Measurements from ENCODE around the gene SPAST. TPM values are rescaled to one million over a fixed set of nuclear protein-coding genes. Genes with fewer than 3 reads are reported as not detected.
"Not testable (repeated sequence)": the region's sequence is repeated elsewhere in the genome, so short reads cannot be mapped to it uniquely, and the experiment has no call there.

SPAST gene
- total and polyA plus RNA-seq, 2 experiments from 2014 or later = 5.5 to 17.1 TPM

- Histone ChIP-seq H3K4me3 (no peak overlapping the region), H3F3A (ENCODE audit: insufficient read depth) (no peaks in the 10 kb centered on the region), H2AFZ (no peak overlapping the region), H3K4me1 (ENCODE audit: insufficient read depth) (no peaks in the 10 kb centered on the region), H3K4me2 (ENCODE audit: unreplicated experiment) (no peak overlapping the region), H3K9me3 (ENCODE audit: low read depth) (no peaks in the 10 kb centered on the region), H3K9me2 (ENCODE audit: insufficient read depth) (no peaks in the 10 kb centered on the region), H3K27ac (no peak overlapping the region), H4K20me1 (ENCODE audit: insufficient read depth) (no peaks in the 10 kb centered on the region), H3K9ac (no peak overlapping the region), H3K27me3 (replicated peaks; ENCODE audit: insufficient read depth) (no peaks in the 10 kb centered on the region), H3K36me3 (ENCODE audit: low read depth) (peaks cover 32% of the 10 kb centered on the region), H3K79me2 (ENCODE audit: insufficient read depth) (no peaks in the 10 kb centered on the region)
- TF ChIP-seq EZH2 (IDR thresholded peaks at IDR 0.05; ENCODE audit: insufficient read depth, poor library complexity, severe bottlenecking) (no peak), EZH2phosphoT487 (IDR thresholded peaks at IDR 0.05; ENCODE audit: insufficient read depth, low read depth) (no peak)
- 90 to 93% methylated on average over 1 of the region's 1 CpG for WGBS, 2 experiments (ENCODE audit: low coverage in 1 of 2, low lambda C conversion rate in 2 of 2, missing lambda C conversion rate in 2 of 2)
- DNase-seq = no peak
- in situ Hi-C loops (cut with MboI) = no loop called here
These were observed 137.5 kb downstream of the SPAST start for GRCh38 chr2:32200814-32201213.

DNA sequence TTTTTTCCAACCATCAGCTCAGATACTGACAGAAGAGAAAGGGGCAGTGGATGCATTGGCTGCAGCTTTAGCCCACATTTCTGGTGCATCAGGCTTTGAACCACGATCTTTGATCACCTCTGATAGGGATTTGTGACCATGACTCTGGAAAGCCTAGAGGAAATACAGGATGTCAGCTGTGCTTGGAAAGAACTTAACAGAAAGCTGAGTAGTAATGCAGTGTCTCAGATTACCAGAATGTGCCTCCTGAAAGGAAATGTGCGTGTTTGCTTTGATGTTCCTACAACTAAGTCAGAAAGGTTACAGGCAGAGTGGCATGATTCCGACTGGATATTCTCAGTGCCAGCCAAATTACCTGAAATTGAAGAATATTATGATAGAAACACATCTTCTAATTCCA lies 140.1 kb downstream of the SPAST start:
- H3K27ac ChIP-seq; DNase-seq; H3K4me1 ChIP-seq (ENCODE audit: insufficient read depth); H3K9me3 ChIP-seq (ENCODE audit: low read depth); H3F3A ChIP-seq (ENCODE audit: insufficient read depth); H3K9me2 ChIP-seq (ENCODE audit: insufficient read depth); H3K9ac ChIP-seq; in situ Hi-C loops (cut with MboI); H4K20me1 ChIP-seq (ENCODE audit: insufficient read depth); H3K27me3 ChIP-seq (replicated peaks; ENCODE audit: insufficient read depth); H2AFZ ChIP-seq; H3K79me2 ChIP-seq (ENCODE audit: insufficient read depth); H3K4me3 ChIP-seq; H3K4me2 ChIP-seq (ENCODE audit: unreplicated experiment): not testable (repeated sequence)
- peaks cover 18% of the 10 kb centered on the region for H3K36me3 ChIP-seq (ENCODE audit: low read depth)
- 95 to 98% methylated on average over 3 of the region's 3 CpGs for WGBS, 2 experiments (ENCODE audit: low coverage in 1 of 2, low lambda C conversion rate in 2 of 2, missing lambda C conversion rate in 2 of 2)

Other genes with a start within 250 kb of the SPAST start
- 29.8 and 46.3 TPM in 2 replicates for gene MEMO1, start 52.5 kb upstream of the SPAST start, total RNA-seq (2014; rRNA removed; shearing (Covaris generic))
- gene MEMO1, start 52.5 kb upstream of the SPAST start, polyA plus RNA-seq (2016; fragmentation: Nextera tagmentation; extraction: Ambion mirVana) = 36.2 and 43.7 TPM in 2 replicates
- 57.8 and 65.6 TPM in 2 replicates for gene DPY30, start 23.8 kb upstream of the SPAST start, total RNA-seq (2014; rRNA removed; shearing (Covaris generic))
- 147 and 159 TPM in 2 replicates for gene DPY30, start 23.8 kb upstream of the SPAST start, polyA plus RNA-seq (2016; fragmentation: Nextera tagmentation; extraction: Ambion mirVana)
- 32.8 and 33.0 TPM in 2 replicates for gene SLC30A6, start 102.3 kb downstream of the SPAST start, total RNA-seq (2014; rRNA removed; shearing (Covaris generic))
- gene SLC30A6, start 102.3 kb downstream of the SPAST start, polyA plus RNA-seq (2016; fragmentation: Nextera tagmentation; extraction: Ambion mirVana) = 16.2 and 18.6 TPM in 2 replicates
- not detected in 2 replicates for gene NLRC4, start 201.3 kb downstream of the SPAST start, total RNA-seq (2014; rRNA removed; shearing (Covaris generic))
- 0.09 and 0.18 TPM in 2 replicates for gene NLRC4, start 201.3 kb downstream of the SPAST start, polyA plus RNA-seq (2016; fragmentation: Nextera tagmentation; extraction: Ambion mirVana)
- gene YIPF4, start 214.3 kb downstream of the SPAST start, total RNA-seq (2014; rRNA removed; shearing (Covaris generic)) = 55.6 and 60.3 TPM in 2 replicates
- gene YIPF4, start 214.3 kb downstream of the SPAST start, polyA plus RNA-seq (2016; fragmentation: Nextera tagmentation; extraction: Ambion mirVana) = 94.4 and 94.7 TPM in 2 replicates